HepG2 (cell line): Measurements from ENCODE around the gene NXPH1. TPM values are rescaled to one million over a fixed set of nuclear protein-coding genes. Genes with fewer than 3 reads are reported as not detected.

Source experiments
- ATAC-seq: fragments of 200-7000 bp; cut with Tn5 transposase; 3 replicates; pipeline ENCODE4 v1.9.1; 2020; ENCODE audit warnings: mild to moderate bottlenecking, moderate library complexity
- BruUV-seq: library from RNA; stranded (reverse); fragments of 400-500 nt; replicated peaks from 2 replicates; lab custom pipeline; 2021; lab: Mats Ljungman, UMichigan
- CTCF ChIA-PET: fragments of 300-600 bp; formaldehyde crosslinking; extraction: SDS; loops from one replicate; lab custom pipeline; 2021; ENCODE audit warnings: low total read pairs, inconsistent platforms, low intra/inter-chr PET ratio; lab: Yijun Ruan, JAX
- POLR2A ChIA-PET: fragments of 350-600 bp; sonication (Branson Sonifier 250); formaldehyde crosslinking; loops from one replicate; lab custom pipeline; 2020; ENCODE audit warnings: antibody characterized with exemption, inconsistent platforms; lab: Yijun Ruan, JAX
- DNase-seq: peaks from one replicate; pipeline ENCODE4 v3.0.0-alpha.2; 2015; ENCODE audit warnings: low spot score
- FAIRE-seq: peaks from 3 replicates; lab custom pipeline; 2011; peaks lifted over from hg19 to GRCh38; lab: Jason Lieb, UNC
- H2AFZ ChIP-seq: one replicate; pipeline ENCODE4 v1.6.1; 2011; ENCODE audit warnings: low read length, inconsistent platforms
- H3K27ac ChIP-seq: fragments of 300-600 bp; 3 replicates; pipeline ENCODE4 v1.8.0; 2011; ENCODE audit warnings: mixed run types, mild to moderate bottlenecking, mixed read lengths, low read length, inconsistent platforms; ENCODE audit not compliant: insufficient read depth; ENCODE audit errors: extremely low read length
- H3K27me3 ChIP-seq, 2 experiments: fragments of 200-600 bp in 1 of 2; 2 replicates in 1 of 2; 3 replicates in 1 of 2; pipeline versions ENCODE4 v1.6.0 to v1.8.0; 2011; ENCODE audit warnings: low read length in 2 of 2, mild to moderate bottlenecking in 2 of 2, moderate library complexity in 2 of 2, inconsistent platforms in 1 of 2; ENCODE audit not compliant: insufficient read depth in 2 of 2, control insufficient read depth in 1 of 2
- H3K36me3 ChIP-seq, 2 experiments: fragments of 200-600 bp in 1 of 2; replicated peaks in 1 of 2; 2 replicates in 1 of 2; 3 replicates in 1 of 2; pipeline versions ENCODE4 v1.5.1 to v1.8.0; 2011; ENCODE audit warnings: low read length in 2 of 2, inconsistent platforms in 1 of 2; ENCODE audit not compliant: insufficient read depth in 2 of 2, control insufficient read depth in 1 of 2
- H3K4me1 ChIP-seq: 2 replicates; pipeline ENCODE4 v1.5.1; 2012; ENCODE audit warnings: low read length, inconsistent platforms; ENCODE audit not compliant: insufficient read depth
- H3K4me2 ChIP-seq: 2 replicates; pipeline ENCODE4 v1.6.0; 2011; ENCODE audit warnings: low read depth, low read length, inconsistent platforms
- H3K4me3 ChIP-seq, 3 experiments: fragments of 200-600 bp in 1 of 3; sonication (generic), shearing (Covaris generic) in 1 of 3; replicated peaks in 1 of 3; 2 replicates each; pipeline ENCODE4 v1.5.1; 2011 to 2016; ENCODE audit warnings: low read length in 3 of 3, inconsistent platforms in 2 of 3, low read depth in 2 of 3, mild to moderate bottlenecking in 2 of 3, control low read depth in 1 of 3, mixed read lengths in 1 of 3; ENCODE audit not compliant: insufficient read depth in 1 of 3
- H3K79me2 ChIP-seq: one replicate; pipeline ENCODE4 v1.6.1; 2011; ENCODE audit warnings: low read length, inconsistent platforms; ENCODE audit not compliant: insufficient read depth
- H3K9ac ChIP-seq: 2 replicates; pipeline ENCODE4 v1.6.0; 2011; ENCODE audit warnings: mild to moderate bottlenecking, low read depth, low read length, inconsistent platforms; ENCODE audit not compliant: insufficient read depth
- H3K9me3 ChIP-seq: 2 replicates; pipeline ENCODE4 v1.5.1; 2012; ENCODE audit warnings: mild to moderate bottlenecking, low read length
- H4K20me1 ChIP-seq: 2 replicates; pipeline ENCODE4 v1.6.0; 2011; ENCODE audit warnings: inconsistent platforms, mild to moderate bottlenecking, low read length, moderate library complexity; ENCODE audit not compliant: insufficient read depth
- DRAP1 ChIP-seq: IDR thresholded peaks from 2 replicates; pipeline ENCODE4 v1.6.1; 2016; ENCODE audit warnings: missing genetic modification reagents, missing compliant biosample characterization
- E2F2 ChIP-seq: sonication (generic); formaldehyde crosslinking; IDR thresholded peaks from 2 replicates; pipeline ENCODE4 v1.4.0; 2020; ENCODE audit warnings: missing genetic modification reagents, borderline replicate concordance
- FOSL2 ChIP-seq: sonication (generic); formaldehyde crosslinking; IDR thresholded peaks from 2 replicates; pipeline ENCODE4 v1.4.0; 2020; ENCODE audit warnings: missing genetic modification reagents
- KMT2B ChIP-seq: IDR thresholded peaks from 2 replicates; pipeline ENCODE4 v1.6.1; 2016; ENCODE audit warnings: missing genetic modification reagents, missing compliant biosample characterization
- POLR2A ChIP-seq, 2 experiments: IDR thresholded peaks; 2 replicates each; pipeline ENCODE4 v1.6.1; 2011; ENCODE audit warnings: low read depth in 2 of 2, low read length in 2 of 2, mild to moderate bottlenecking in 1 of 2, moderate library complexity in 1 of 2; ENCODE audit not compliant: insufficient read depth in 1 of 2
- ZFP36 ChIP-seq: fragments of 150-350 bp; IDR thresholded peaks from 2 replicates; pipeline ENCODE4 v1.6.1; 2018; ENCODE audit warnings: borderline replicate concordance, low read length, low read depth; ENCODE audit not compliant: partially characterized antibody
- ZNF121 ChIP-seq: sonication (generic); formaldehyde crosslinking; IDR thresholded peaks from 2 replicates; pipeline ENCODE4 v1.5.0; 2020; ENCODE audit warnings: mild to moderate bottlenecking, missing genetic modification reagents
- ZNF230 ChIP-seq: sonication (generic); formaldehyde crosslinking; IDR thresholded peaks from 2 replicates; pipeline ENCODE4 v1.4.0; 2020; ENCODE audit warnings: mild to moderate bottlenecking, missing genetic modification reagents
- ZNF430 ChIP-seq: sonication (generic); formaldehyde crosslinking; IDR thresholded peaks from 2 replicates; pipeline ENCODE4 v1.9.0; 2021; ENCODE audit warnings: mild to moderate bottlenecking, missing genetic modification reagents
- ZNF609 ChIP-seq: sonication (generic); formaldehyde crosslinking; IDR thresholded peaks from 2 replicates; pipeline ENCODE4 v1.4.0; 2020; ENCODE audit warnings: mild to moderate bottlenecking, missing genetic modification reagents, borderline replicate concordance
- WGBS: methylation state at CpG from one replicate; pipeline ENCODE4 v1.1.6; 2017; ENCODE audit warnings: low lambda C conversion rate; 5-methylcytosine and 5-hydroxymethylcytosine counted together
- in situ Hi-C: cut with HindIII; loops from 2 replicates; pipeline ENCODE4 v1.10.0; 2017; ENCODE audit warnings: low pct_unique_long_range_greater_than_20kb; ENCODE audit not compliant: extremely low pct_ligation_motif_present
- intact Hi-C: fragments of 100-400 bp; cut with micrococcal nuclease; formaldehyde crosslinking; loops from one replicate; pipeline ENCODE4 v1.10.0; 2022; ENCODE audit not compliant: unreplicated experiment
- polyA plus RNA-seq, 8 experiments: library from polyadenylated mRNA; depleted of rRNA in 3 of 8; stranded (reverse) in 7 of 8; unstranded in 1 of 8; fragments of >200 nt; fragmentation: Illumina TruSeq in 4 of 8; extraction: Trizol in 4 of 8; gene quantifications; 2 replicates each; pipeline versions ENCODE4 v1.2.1 to v1.2.3, GENCODE V29; 2011 to 2016; ENCODE audit warnings: low read depth in 4 of 8, missing spikeins in 1 of 8, mixed read lengths in 1 of 8; ENCODE audit not compliant: insufficient read depth in 1 of 8
- total RNA-seq, 5 experiments: library from RNA; depleted of rRNA; stranded (reverse); fragments of >200 nt; fragmentation: Illumina TruSeq; extraction: Trizol; gene quantifications; 2 replicates each; pipeline ENCODE4 v1.2.3, GENCODE V29; 2016; ENCODE audit warnings: low read depth in 1 of 5

Gene NXPH1
- total and polyA plus RNA-seq, 2 of the 13 experiments (the other 11 are each of a cell fraction or from before 2014, with no cell fraction given): not detected

- Histone ChIP-seq H3K9me3 (no peaks in the 10 kb centered on the region), H3K4me2 (no peak overlapping the region), H3K27ac (no peak overlapping the region), H3K36me3 (no peaks in the 10 kb centered on the region), H3K9ac (no peak overlapping the region), H3K79me2 (no peaks in the 10 kb centered on the region), H4K20me1 (no peaks in the 10 kb centered on the region), H3K27me3 (no peaks in the 10 kb centered on the region), H3K4me1 (no peaks in the 10 kb centered on the region), H2AFZ (no peak overlapping the region), H3K4me3 (no peak overlapping the region)
- intact Hi-C loops: no loop called here
- FAIRE-seq (no peak), ATAC-seq (no peak), DNase-seq (no peak)
- BruUV-seq: no TSS peak
- ChIA-PET POLR2A (no interaction called here), CTCF (no interaction called here)
- in situ Hi-C loops: no loop called here
- TF ChIP-seq POLR2A (IDR thresholded peaks at IDR 0.05; ENCODE audit: insufficient read depth in 1 of 2, low read depth in 2 of 2, low read length in 2 of 2): no peak
- no peak for TF ChIP-seq DRAP1 (CRISPR knock-in tag)
- TF ChIP-seq ZNF430: no peak
- no peak for TF ChIP-seq ZNF121 (CRISPR knock-in tag)
- TF ChIP-seq ZNF609 (CRISPR knock-in tag): no peak
- no peak for TF ChIP-seq ZFP36
- TF ChIP-seq E2F2 (CRISPR knock-in tag): no peak
- TF ChIP-seq ZNF230: no peak
- no peak for TF ChIP-seq FOSL2 (CRISPR knock-in tag)
- no peak for TF ChIP-seq KMT2B (CRISPR knock-in tag)
- WGBS: 0% methylated on average over 1 of the region's 1 CpG
These were observed 179.2 kb downstream of the NXPH1 start for GRCh38 chr7:8612584-8612983.
